Activated CD4-positive, alpha-beta T cell treated with anti-CD3 and anti-CD28 coated beads, Interleukin-2, Interleukin-6, amounts not matched to agents 100 ng/mL and 50 ng/mL, durations not matched to agents 16 hours and 8 hours (primary cell): ENCODE data around the gene RRP12.
"Not testable (repeated sequence)": the region's sequence is repeated elsewhere in the genome, so short reads cannot be mapped to it uniquely, and the experiment has no call there.

Experiments
- DNase-seq: peaks from one replicate; pipeline ENCODE4 v3.0.0-alpha.2; 2020

The RRP12 gene

GRCh38 chr10:97363071-97363470 is 38.1 kb downstream of the RRP12 start:
- no peak for DNase-seq

DNA sequence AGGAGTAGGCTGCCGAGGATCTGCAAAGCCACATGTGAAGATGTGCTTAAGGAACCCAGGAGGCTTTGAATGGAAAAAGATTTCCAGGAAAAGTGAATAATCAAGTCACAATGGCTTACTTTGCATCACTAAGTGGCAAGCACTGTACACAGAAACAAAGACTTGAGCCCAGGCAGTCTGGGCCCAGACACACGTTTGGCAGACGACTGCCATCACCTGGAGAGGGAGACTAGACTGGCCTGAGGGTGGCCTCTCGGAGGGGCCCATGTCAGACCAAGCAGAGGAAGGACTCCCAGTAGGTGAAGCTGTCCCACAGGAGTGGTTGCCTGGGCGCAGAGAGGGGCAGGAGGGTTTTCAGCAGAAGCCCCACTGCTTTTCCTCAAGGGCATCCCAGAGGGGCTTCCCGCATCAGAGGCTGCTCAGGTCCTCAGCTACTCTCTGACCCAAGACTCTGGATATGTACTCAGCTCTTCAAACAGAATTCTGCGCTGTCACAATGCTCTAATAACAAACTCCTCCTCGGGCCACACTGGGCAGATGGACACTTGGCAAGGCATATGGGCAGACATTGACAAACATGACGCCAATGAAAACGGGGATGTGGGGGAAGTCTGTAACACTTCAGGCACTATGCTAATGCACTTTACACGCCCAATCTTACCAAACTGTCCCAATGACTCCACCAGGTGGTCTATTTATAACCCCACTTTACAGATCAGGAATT is 38.7 kb downstream of the RRP12 start:
- no peak for DNase-seq

DNA sequence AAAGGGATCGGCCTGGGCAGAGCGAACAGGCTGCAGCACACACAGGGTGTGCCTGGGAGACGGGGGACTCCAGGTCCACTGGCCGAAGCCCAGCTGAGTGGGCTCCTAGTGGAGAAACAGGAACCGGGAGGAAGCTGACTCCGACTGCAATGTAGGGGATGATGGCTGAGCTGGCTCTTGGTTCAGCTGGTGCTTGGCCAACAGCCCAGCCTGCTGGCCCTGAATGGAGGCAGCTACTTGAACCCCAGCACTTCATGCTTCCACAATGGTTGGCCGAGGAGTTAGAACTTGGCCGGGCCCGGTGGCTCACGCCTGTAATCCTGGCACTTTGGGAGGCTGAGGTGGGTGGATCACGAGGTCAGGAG is 39.6 kb downstream of the RRP12 start:
- DNase-seq, result no peak

DNA sequence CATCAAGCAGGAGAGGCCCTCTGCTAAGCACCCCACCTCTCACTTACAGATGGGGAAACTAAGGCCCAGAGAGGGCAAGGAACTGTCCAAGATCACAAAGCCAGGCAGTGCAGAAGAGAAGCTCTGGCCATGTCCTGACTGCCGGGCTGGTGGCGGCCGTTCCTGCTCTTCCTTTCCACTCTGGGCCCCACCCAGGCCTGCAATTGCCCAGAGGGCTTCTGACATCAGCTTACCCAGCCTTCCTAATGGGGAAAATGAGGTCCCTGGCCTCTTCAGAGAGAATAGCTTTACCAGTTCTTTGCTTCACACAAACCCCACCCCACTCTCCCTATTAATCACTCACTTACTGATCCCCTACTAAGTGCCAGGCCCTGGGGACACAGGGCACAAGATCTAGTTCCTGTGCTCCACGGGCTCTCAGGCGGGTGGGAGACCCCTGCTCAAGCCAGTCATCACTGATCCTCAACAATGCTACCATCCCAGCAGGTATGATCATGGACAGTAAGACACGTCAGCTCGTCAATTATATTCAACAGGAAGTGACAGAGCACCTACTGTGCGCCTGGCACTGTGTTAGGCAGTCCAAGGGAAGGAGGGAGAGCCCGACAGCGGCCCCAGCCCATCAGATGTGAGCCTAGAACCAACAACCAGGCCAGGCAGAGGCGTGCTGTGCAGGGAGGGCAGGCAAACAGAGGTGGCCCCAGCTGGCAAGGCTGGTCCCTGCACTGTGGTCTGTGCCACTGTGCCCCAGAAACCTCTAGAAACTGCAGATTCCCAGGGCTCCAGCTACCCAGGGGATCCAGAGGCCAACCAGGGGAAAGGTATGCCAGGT is 40.2 kb downstream of the RRP12 start:
- DNase-seq, result no peak

GRCh38 chr10:97358781-97359180 is 42.4 kb downstream of the RRP12 start:
- no peak for DNase-seq

GRCh38 chr10:97358349-97358748 is 42.8 kb downstream of the RRP12 start:
- DNase-seq, result no peak

DNA sequence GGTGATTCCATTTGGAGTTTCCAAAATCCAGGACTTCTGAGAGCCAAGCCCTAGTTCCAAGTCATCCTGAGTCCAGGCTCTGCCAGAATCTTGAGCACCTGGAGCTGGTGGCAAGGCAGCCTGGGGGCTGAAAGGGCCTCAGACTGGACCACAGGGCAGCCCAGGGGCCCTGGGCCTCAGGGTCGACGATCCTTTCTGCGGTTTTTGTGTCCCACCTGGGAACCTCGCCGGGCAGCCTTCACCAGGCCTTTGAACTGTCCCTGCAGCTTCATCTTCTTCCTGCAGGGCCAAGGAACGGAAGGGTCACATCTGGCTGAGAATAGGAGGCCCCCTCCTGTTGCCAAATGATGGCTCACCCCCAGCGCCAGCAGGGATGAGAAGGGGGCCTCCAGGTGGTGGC is 44.2 kb downstream of the RRP12 start:
- DNase-seq, result no peak

GRCh38 chr10:97356318-97356914 is 44.7 kb downstream of the RRP12 start:
- peak; percentile 10 for DNase-seq

GRCh38 chr10:97355571-97355975 is 45.6 kb downstream of the RRP12 start:
- DNase-seq, result no peak

GRCh38 chr10:97353945-97354344 is 47.2 kb downstream of the RRP12 start:
- DNase-seq, result no peak

DNA sequence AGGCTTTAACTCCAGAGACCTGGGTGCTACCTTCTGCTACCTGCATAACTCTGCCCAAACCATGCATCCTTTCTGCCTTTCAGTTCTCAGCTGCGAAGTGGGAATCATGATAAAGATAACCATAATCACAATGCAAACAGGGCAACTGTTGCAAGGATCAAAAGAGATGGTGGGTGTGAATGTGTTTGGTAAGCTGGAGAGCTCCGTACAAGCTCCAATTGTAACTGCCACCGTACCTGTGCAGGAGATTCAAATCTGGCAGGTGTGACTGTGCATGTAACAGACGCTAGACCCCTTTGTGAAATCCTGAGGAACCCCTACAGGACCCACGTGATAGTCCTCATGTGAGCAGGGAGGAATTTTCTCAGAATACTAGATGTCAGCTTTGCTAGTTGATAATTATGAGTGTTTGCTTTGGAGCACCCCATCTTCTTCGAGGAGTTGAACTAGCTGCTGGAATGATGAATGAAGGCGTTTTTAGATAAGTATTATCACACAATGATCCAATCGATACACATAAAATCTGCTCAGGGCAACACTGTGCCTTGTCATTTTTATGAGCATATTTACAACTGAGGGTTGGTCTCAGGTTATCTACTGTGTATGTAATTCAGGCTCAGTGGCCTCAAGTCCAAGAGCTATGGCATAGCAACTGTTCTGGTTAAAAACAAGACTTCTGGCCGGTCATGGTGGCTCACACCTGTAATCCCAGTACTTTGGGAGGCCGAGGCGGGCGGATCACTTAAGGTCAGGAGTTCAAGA is 51.2 kb downstream of the RRP12 start:
- DNase-seq, result no peak

GRCh38 chr10:97347317-97347716 is 53.8 kb downstream of the RRP12 start:
- DNase-seq, result no peak

DNA sequence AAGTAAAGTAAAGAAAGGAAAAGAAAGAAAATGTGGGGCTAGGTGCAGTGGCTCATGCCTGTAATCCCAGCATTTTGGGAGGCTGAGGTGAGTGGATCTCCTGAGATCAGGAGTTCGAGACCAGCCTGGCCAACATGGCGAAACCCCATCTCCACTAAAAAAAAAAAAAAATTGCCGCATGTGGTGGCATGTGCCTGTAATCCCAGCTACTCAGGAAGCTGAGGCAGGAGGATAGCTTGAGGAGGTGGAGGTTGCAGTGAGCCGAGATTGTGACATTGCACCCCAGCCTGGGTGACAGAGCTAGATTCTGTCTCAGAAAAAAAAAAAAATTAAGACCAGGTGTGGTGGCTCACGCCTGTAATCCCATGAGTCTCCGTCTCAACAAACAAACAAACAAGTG is 57.5 kb downstream of the RRP12 start:
- not testable (repeated sequence) for DNase-seq

DNA sequence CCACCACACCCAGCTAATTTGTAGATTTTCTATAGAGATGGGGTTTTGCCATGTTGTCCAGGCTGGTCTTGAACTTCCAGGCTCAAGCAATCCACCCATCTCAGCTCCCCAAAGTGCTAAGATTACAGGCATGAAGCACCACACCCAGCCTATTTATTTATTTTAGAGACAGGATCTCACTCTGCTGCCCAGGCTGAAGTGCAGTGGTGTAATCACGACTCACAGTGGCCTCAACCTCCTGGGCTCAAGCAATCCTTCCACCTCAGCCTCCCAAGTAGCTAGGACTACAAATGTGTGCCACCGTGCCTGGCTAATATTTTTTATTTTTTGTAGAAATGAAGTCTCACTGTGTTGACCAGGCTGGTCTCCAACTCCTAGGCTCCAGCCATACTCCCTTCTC is 59.7 kb downstream of the RRP12 start:
- DNase-seq, result no peak

- DNase-seq, result no peak
Measured at GRCh38 chr10:97338041-97338440, 63.1 kb downstream of the RRP12 start.

- no peak for DNase-seq
Measured at GRCh38 chr10:97336942-97337831, 64.0 kb downstream of the RRP12 start.

DNA sequence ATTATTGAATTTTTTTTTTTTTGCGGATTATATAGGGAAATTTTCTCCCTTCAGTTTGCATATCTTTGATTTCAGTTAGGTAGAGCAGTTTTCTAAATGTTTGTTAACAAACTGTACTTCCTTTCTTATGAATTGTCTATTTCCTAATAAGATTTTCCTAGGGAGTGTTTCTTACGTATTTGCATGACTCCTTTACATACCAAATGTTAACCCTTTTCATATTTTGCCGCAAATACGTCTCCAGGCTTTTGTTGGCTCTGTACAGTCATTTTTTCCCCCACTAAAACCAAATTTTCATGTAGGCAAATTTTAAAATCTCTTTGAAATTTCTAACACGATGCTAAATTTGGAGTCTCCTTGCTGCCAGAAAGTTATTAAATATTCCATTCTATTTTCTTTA is 64.7 kb downstream of the RRP12 start:
- DNase-seq, result no peak

GRCh38 chr10:97336006-97336405 is 65.1 kb downstream of the RRP12 start:
- DNase-seq, result no peak

- DNase-seq, result no peak
Measured at GRCh38 chr10:97335188-97335619, 65.9 kb downstream of the RRP12 start.

DNA sequence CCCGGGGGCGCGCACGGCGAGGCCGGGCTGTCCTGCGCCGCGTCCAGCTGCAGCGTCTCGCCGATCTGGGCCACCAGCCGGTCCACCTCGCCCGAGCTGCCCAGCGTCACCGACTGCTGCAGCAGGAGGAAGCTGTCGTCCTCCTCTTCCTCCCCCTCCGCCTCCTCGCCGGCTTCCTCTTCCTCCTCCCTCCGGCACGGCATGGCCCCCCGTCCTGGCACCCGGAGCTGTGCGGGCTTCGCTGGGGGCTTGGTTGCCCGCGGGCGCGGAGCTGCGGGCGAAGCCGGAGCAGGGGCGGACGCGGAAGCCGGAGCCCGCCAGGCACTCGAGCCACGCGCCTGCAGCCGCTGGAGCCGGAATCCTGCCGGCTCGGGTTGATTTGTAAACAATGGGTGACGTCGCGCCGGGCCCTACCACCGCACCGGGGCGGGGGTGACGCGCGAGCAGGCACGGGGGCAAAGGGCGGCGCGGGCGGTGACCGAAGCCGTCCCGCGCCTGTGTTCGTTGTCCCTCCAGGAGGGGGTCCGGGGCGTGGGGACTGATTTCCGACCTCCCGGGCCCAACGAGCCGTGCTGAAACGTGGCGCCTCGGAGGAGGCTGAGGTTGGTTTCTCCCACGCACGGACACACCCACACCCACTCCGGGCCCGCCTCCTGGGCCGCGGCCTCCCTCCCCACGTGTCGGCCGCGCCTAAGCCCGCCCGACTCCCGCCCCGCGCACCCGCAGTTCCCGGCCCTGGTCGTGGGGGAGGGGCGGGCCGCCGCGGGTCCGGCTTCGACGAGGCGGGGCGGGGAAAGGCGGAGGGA is 66.6 kb downstream of the RRP12 start, which contains the start of gene FRAT2:
TSS of gene FRAT2 (minus strand) at position 360 of the 806 bp plus-strand sequence. CDS start at position 203, 157 bp downstream.
- DNase-seq, result peak; percentile 91
